ENCODE results near the gene SLC26A3.

Gene SLC26A3

GRCh38 chr7:107744345-107744750 is 58.7 kb downstream of the SLC26A3 start:
- no peak for TF ChIP-seq CTCF (IDR thresholded peaks at IDR 0.05; ENCODE audit: borderline replicate concordance, control extremely low read depth, extremely low read depth, insufficient read depth, missing control alignments)
- no peak for DNase-seq (ENCODE audit: low spot score)
- in situ Hi-C loops (cut with MboI; ENCODE audit: low sequenced_read_pairs, unreplicated experiment): no loop called here

- peak; percentile 77 for TF ChIP-seq CTCF (IDR thresholded peaks at IDR 0.05; ENCODE audit: borderline replicate concordance, control extremely low read depth, extremely low read depth, insufficient read depth, missing control alignments)
- DNase-seq (ENCODE audit: low spot score): peak; percentile 93
- in situ Hi-C loops (cut with MboI; ENCODE audit: low sequenced_read_pairs, unreplicated experiment): no loop called here
These were observed 59.3 kb downstream of the SLC26A3 start, which contains the start of gene CBLL1 for GRCh38 chr7:107743567-107744344. CBLL1 (plus strand) TSS chr7:107744142; CDS start chr7:107744164, 22 bp downstream.

GRCh38 chr7:107742678-107743566 is 60.1 kb downstream of the SLC26A3 start:
- in situ Hi-C loops (cut with MboI; ENCODE audit: low sequenced_read_pairs, unreplicated experiment): no loop called here
- no peak for DNase-seq (ENCODE audit: low spot score)
- TF ChIP-seq CTCF (IDR thresholded peaks at IDR 0.05; ENCODE audit: borderline replicate concordance, control extremely low read depth, extremely low read depth, insufficient read depth, missing control alignments): no peak

GRCh38 chr7:107728276-107728675 is 74.7 kb downstream of the SLC26A3 start:
- DNase-seq (ENCODE audit: low spot score): no peak
- in situ Hi-C loops (cut with MboI; ENCODE audit: low sequenced_read_pairs, unreplicated experiment): loop anchor here (10.0 kb wide), 2 partner anchors 273 to 523 kb away; no protein-coding TSS in a partner anchor
- TF ChIP-seq CTCF (IDR thresholded peaks at IDR 0.05; ENCODE audit: borderline replicate concordance, control extremely low read depth, extremely low read depth, insufficient read depth, missing control alignments): no peak

GRCh38 chr7:107726356-107727130 is 76.5 kb downstream of the SLC26A3 start:
- in situ Hi-C loops (cut with MboI; ENCODE audit: low sequenced_read_pairs, unreplicated experiment): loop anchor here (10.0 kb wide), 2 partner anchors 272 to 522 kb away; no protein-coding TSS in a partner anchor
- TF ChIP-seq CTCF (IDR thresholded peaks at IDR 0.05; ENCODE audit: borderline replicate concordance, control extremely low read depth, extremely low read depth, insufficient read depth, missing control alignments): no peak
- DNase-seq (ENCODE audit: low spot score): no peak
